GM23248 (cell line): Measurements from ENCODE around the gene PCDHGA8. TPM values are rescaled to one million over a fixed set of nuclear protein-coding genes. Genes with fewer than 3 reads are reported as not detected.
"Not testable (repeated sequence)": the region's sequence is repeated elsewhere in the genome, so short reads cannot be mapped to it uniquely, and the experiment has no call there.

Experiments
- DNase-seq: peaks from one replicate; pipeline ENCODE4 v3.0.0-alpha.2; 2015
- H2AFZ ChIP-seq: fragments of 200-600 bp; sonication (generic); 2 replicates; pipeline ENCODE4 v1.6.1; 2016; ENCODE audit warnings: antibody characterized with exemption
- H3F3A ChIP-seq: fragments of 200-600 bp; sonication (generic); 2 replicates; pipeline ENCODE4 v1.6.1; 2016; ENCODE audit warnings: mild to moderate bottlenecking, antibody characterized with exemption, mixed run types; ENCODE audit not compliant: insufficient read depth
- H3K27ac ChIP-seq: fragments of 200-600 bp; sonication (generic); 2 replicates; pipeline ENCODE4 v1.5.1; 2016; ENCODE audit warnings: mild to moderate bottlenecking
- H3K27me3 ChIP-seq: fragments of 200-600 bp; sonication (generic); replicated peaks from 2 replicates; pipeline ENCODE4 v1.6.1; 2016; ENCODE audit warnings: mild to moderate bottlenecking; ENCODE audit not compliant: insufficient read depth
- H3K36me3 ChIP-seq: fragments of 200-600 bp; sonication (generic); 2 replicates; pipeline ENCODE4 v1.6.1; 2016; ENCODE audit warnings: low read depth, mild to moderate bottlenecking
- H3K4me1 ChIP-seq: fragments of 200-600 bp; sonication (generic); 2 replicates; pipeline ENCODE4 v1.6.1; 2016; ENCODE audit warnings: mild to moderate bottlenecking; ENCODE audit not compliant: insufficient read depth
- H3K4me2 ChIP-seq: fragments of 200-600 bp; sonication (generic); one replicate; pipeline ENCODE4 v1.6.1; 2016; ENCODE audit warnings: mild to moderate bottlenecking; ENCODE audit not compliant: unreplicated experiment
- H3K4me3 ChIP-seq: fragments of 200-600 bp; sonication (generic); 2 replicates; pipeline ENCODE4 v1.5.1; 2016; ENCODE audit warnings: mild to moderate bottlenecking
- H3K79me2 ChIP-seq: fragments of 200-600 bp; sonication (generic); 2 replicates; pipeline ENCODE4 v1.6.1; 2016; ENCODE audit warnings: mild to moderate bottlenecking; ENCODE audit not compliant: insufficient read depth
- H3K9ac ChIP-seq: fragments of 200-600 bp; sonication (generic); 2 replicates; pipeline ENCODE4 v1.6.1; 2016; ENCODE audit warnings: mild to moderate bottlenecking
- H3K9me2 ChIP-seq: fragments of 200-600 bp; sonication (generic); 2 replicates; pipeline ENCODE4 v1.6.1; 2016; ENCODE audit warnings: mixed run types, mild to moderate bottlenecking, moderate library complexity; ENCODE audit not compliant: insufficient read depth
- H3K9me3 ChIP-seq: fragments of 200-600 bp; sonication (generic); one replicate; pipeline ENCODE4 v1.6.1; 2017; ENCODE audit warnings: low read depth
- H4K20me1 ChIP-seq: fragments of 200-600 bp; sonication (generic); 2 replicates; pipeline ENCODE4 v1.6.0; 2016; ENCODE audit not compliant: insufficient read depth
- EZH2 ChIP-seq: fragments of 200-600 bp; sonication (generic); IDR thresholded peaks from 2 replicates; pipeline ENCODE4 v1.6.1; 2018; ENCODE audit warnings: antibody characterized with exemption, mild to moderate bottlenecking; ENCODE audit not compliant: insufficient read depth, poor library complexity, severe bottlenecking
- EZH2phosphoT487 ChIP-seq: fragments of 200-600 bp; sonication (generic); IDR thresholded peaks from 2 replicates; pipeline ENCODE4 v1.6.1; 2018; ENCODE audit warnings: antibody characterized with exemption, moderate library complexity, mild to moderate bottlenecking, low read depth; ENCODE audit not compliant: insufficient read depth
- WGBS, 2 experiments: methylation state at CpG; one replicate each; pipeline ENCODE4 v1.1.6; 2015 to 2017; ENCODE audit warnings: low lambda C conversion rate in 2 of 2, low coverage in 1 of 2; ENCODE audit errors: missing lambda C conversion rate in 2 of 2; 5-methylcytosine and 5-hydroxymethylcytosine counted together
- in situ Hi-C: fragments of 300-500 bp; cut with MboI; formaldehyde crosslinking; loops from 2 replicates; pipeline ENCODE4 v1.15.0; 2020
- polyA plus RNA-seq: library from polyadenylated mRNA; unstranded; fragments of >200 nt; fragmentation: Nextera tagmentation; extraction: Ambion mirVana; gene quantifications from 2 replicates; pipeline ENCODE4 v1.2.1, GENCODE V29; 2016
- total RNA-seq: library from RNA; depleted of rRNA; stranded (reverse); fragments of >200 nt; shearing (Covaris generic); gene quantifications from 2 replicates; pipeline ENCODE4 v1.2.3, GENCODE V29; 2014

The PCDHGA8 gene
- total and polyA plus RNA-seq, 2 experiments from 2014 or later: 0.69 to 0.86 TPM

GRCh38 chr5:141409598-141410306, 17.3 kb downstream of the PCDHGA8 start:
- no peak overlapping the region for H2AFZ ChIP-seq
- 28 to 30% methylated on average over 56 to 59 of the region's 64 CpGs for WGBS, 2 experiments

DNA sequence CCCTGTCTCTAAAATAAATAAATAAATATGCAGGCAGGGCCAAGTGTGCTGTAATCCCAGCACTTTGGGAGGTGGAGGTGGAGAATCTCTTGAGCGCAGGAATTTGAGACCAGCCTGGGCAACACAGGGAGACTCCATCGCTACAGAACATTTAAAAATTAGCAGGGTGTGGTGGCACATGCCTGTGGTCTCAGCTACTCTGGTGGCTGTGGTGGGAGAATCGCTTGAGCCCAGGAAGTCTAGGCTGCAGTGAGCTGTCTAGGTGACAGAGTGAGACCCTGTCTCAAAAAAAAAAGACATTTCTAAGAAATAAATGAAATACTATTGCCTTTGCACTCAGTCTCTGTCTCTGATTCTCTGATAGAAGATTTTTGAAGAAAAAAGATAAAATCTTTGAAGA, 19.1 kb downstream of the PCDHGA8 start:
- Histone ChIP-seq H2AFZ (no peak overlapping the region), H3K27ac (no peak overlapping the region), H3K4me2 (no peak overlapping the region), H3K4me1 (no peaks in the 10 kb centered on the region; the same call in 1 of the 2 replicates), H3K79me2 (peaks cover 6% of the 10 kb centered on the region; the same call in 1 of the 2 replicates), H3K9me2 (no peaks in the 10 kb centered on the region), H3K9ac (no peak overlapping the region), H3K9me3 (no peaks in the 10 kb centered on the region), H3K4me3 (no peak overlapping the region), H3K36me3 (no peaks in the 10 kb centered on the region), H3F3A (peaks cover 5% of the 10 kb centered on the region; the same call in 1 of the 2 replicates), H4K20me1 (no peaks in the 10 kb centered on the region), H3K27me3 (no peaks in the 10 kb centered on the region)
- TF ChIP-seq EZH2 (no peak), EZH2phosphoT487 (no peak)
- WGBS, 2 experiments: 52 to 60% methylated on average over 3 of the region's 3 CpGs
- DNase-seq: no peak
- in situ Hi-C loops: no loop called here

More at GRCh38 chr5:141409598-141410306, 17.3 kb downstream of the PCDHGA8 start:
- Histone ChIP-seq H3K4me2 (no peak overlapping the region), H3K27ac (no peak overlapping the region), H3K79me2 (peaks cover 6% of the 10 kb centered on the region; the same call in 1 of the 2 replicates), H3K36me3 (no peaks in the 10 kb centered on the region), H4K20me1 (no peaks in the 10 kb centered on the region), H3K9ac (no peak overlapping the region), H3K4me1 (no peaks in the 10 kb centered on the region; the same call in 1 of the 2 replicates), H3F3A (peaks cover 5% of the 10 kb centered on the region; the same call in 1 of the 2 replicates), H3K9me3 (no peaks in the 10 kb centered on the region), H3K4me3 (no peak overlapping the region), H3K27me3 (no peaks in the 10 kb centered on the region), H3K9me2 (no peaks in the 10 kb centered on the region)
- DNase-seq: no peak
- in situ Hi-C loops: no loop called here
- TF ChIP-seq EZH2phosphoT487 (no peak), EZH2 (no peak)

GRCh38 chr5:141412854-141413539, 20.6 kb downstream of the PCDHGA8 start, which contains the start of gene PCDHGA10:
Gene PCDHGA10, plus strand, starts transcription at chr5:141412987. Its CDS starts 189 bp downstream, at chr5:141413176.
- no peak within 1 kb of the TSS for H3K27ac ChIP-seq
- peak within 1 kb of the TSS; percentile 66 for H3K4me2 ChIP-seq
- peak within 1 kb of the TSS; percentile 35 for H3K9ac ChIP-seq

GRCh38 chr5:141413540-141414069, 21.2 kb downstream of the PCDHGA8 start:
- Histone ChIP-seq H3K36me3 (no peaks in the 10 kb centered on the region), H3F3A (peaks cover 8% of the 10 kb centered on the region), H3K27me3 (no peaks in the 10 kb centered on the region), H3K4me2 (peak overlapping the region; percentile 66), H3K9me2 (no peaks in the 10 kb centered on the region), H4K20me1 (no peaks in the 10 kb centered on the region), H3K4me1 (peaks cover 5% of the 10 kb centered on the region; the same call in 1 of the 2 replicates), H3K9me3 (no peaks in the 10 kb centered on the region), H3K9ac (peak overlapping the region; percentile 35), H2AFZ (peak overlapping the region; percentile 87), H3K79me2 (peaks cover 10% of the 10 kb centered on the region), H3K4me3 (peak overlapping the region; percentile 70), H3K27ac (no peak overlapping the region)
- in situ Hi-C loops: no loop called here
- TF ChIP-seq EZH2phosphoT487 (no peak), EZH2 (no peak)
- WGBS, 2 experiments: 27% methylated on average over 25 of the region's 25 CpGs
- DNase-seq: no peak

More at GRCh38 chr5:141412854-141413539, 20.6 kb downstream of the PCDHGA8 start, which contains the start of gene PCDHGA10:
- H3K4me1 ChIP-seq: peaks cover 5% of the 10 kb centered on the region; the same call in 1 of the 2 replicates
- peaks cover 2% of the 10 kb centered on the region for H3F3A ChIP-seq
- no peaks in the 10 kb centered on the region for H4K20me1 ChIP-seq
- H3K79me2 ChIP-seq: peaks cover 6% of the 10 kb centered on the region; the same call in 1 of the 2 replicates
- no peaks in the 10 kb centered on the region for H3K9me2 ChIP-seq
- peak; percentile 94 for DNase-seq
- no peaks in the 10 kb centered on the region for H3K9me3 ChIP-seq
- WGBS, 2 experiments: 25 to 35% methylated on average over 31 of the region's 31 CpGs
- no peaks in the 10 kb centered on the region for H3K36me3 ChIP-seq
- peak within 1 kb of the TSS; percentile 87 for H2AFZ ChIP-seq
- no peaks in the 10 kb centered on the region for H3K27me3 ChIP-seq
- no peak for TF ChIP-seq EZH2
- TF ChIP-seq EZH2phosphoT487: no peak
- in situ Hi-C loops: no loop called here
- H3K4me3 ChIP-seq: peak within 1 kb of the TSS; percentile 70

DNA sequence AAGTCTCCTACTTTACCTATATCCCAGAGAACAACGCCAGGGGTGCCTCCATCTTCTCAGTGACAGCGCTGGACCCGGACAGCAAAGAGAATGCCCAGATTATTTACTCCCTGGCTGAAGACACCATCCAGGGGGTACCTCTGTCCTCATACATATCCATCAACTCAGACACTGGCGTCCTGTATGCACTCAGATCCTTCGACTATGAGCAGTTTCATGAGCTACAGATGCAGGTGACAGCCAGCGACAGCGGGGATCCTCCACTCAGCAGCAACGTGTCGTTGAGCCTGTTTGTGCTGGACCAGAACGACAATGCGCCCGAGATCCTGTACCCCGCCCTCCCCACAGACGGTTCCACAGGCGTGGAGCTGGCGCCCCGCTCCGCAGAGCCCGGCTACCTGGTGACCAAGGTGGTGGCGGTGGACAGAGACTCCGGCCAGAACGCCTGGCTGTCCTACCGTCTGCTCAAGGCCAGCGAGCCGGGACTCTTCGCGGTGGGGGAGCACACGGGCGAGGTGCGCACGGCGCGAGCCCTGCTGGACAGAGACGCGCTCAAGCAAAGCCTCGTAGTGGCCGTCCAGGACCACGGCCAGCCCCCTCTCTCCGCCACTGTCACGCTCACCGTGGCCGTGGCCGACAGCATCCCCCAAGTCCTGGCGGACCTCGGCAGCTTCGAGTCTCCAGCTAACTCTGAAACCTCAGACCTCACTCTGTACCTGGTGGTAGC, 22.3 kb downstream of the PCDHGA8 start:
- not testable (repeated sequence) for H4K20me1 ChIP-seq, H3K9me2 ChIP-seq, H3K4me1 ChIP-seq, H3K9ac ChIP-seq, DNase-seq, H3K4me3 ChIP-seq, H3K9me3 ChIP-seq, H3K27ac ChIP-seq, H3K27me3 ChIP-seq, H2AFZ ChIP-seq, H3K36me3 ChIP-seq, H3K4me2 ChIP-seq
- 51 to 54% methylated on average over 33 to 36 of the region's 46 CpGs for WGBS, 2 experiments
- in situ Hi-C loops: loop anchor here (5.0 kb wide), 1 partner anchor 148 kb away; no protein-coding TSS in a partner anchor
- Histone ChIP-seq H3K79me2 (peaks cover 16% of the 10 kb centered on the region), H3F3A (peaks cover 11% of the 10 kb centered on the region)

DNA sequence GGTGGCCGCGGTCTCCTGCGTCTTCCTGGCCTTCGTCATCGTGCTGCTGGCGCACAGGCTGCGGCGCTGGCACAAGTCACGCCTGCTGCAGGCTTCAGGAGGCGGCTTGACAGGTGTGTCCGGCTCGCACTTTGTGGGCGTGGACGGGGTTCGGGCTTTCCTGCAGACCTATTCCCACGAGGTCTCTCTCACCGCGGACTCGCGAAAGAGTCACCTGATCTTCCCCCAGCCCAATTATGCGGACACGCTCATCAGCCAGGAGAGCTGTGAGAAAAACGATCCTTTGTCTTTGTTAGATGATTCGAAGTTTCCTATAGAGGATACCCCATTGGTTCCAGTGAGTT, 22.8 kb downstream of the PCDHGA8 start:
- in situ Hi-C loops: loop anchor here (5.0 kb wide), 1 partner anchor 147 kb away; no protein-coding TSS in a partner anchor
- H4K20me1 ChIP-seq, H3K4me3 ChIP-seq, H3K9ac ChIP-seq, H2AFZ ChIP-seq, H3K36me3 ChIP-seq, H3K9me2 ChIP-seq, H3K9me3 ChIP-seq, DNase-seq, H3K27me3 ChIP-seq, H3K27ac ChIP-seq, H3K4me2 ChIP-seq, H3K4me1 ChIP-seq: not testable (repeated sequence)
- Histone ChIP-seq H3F3A (peaks cover 12% of the 10 kb centered on the region), H3K79me2 (peaks cover 16% of the 10 kb centered on the region)
- 57 to 58% methylated on average over 24 of the region's 24 CpGs for WGBS, 2 experiments
